HepG2 (cell line): ENCODE data around the gene LRRC8E. TPM values are rescaled to one million over a fixed set of nuclear protein-coding genes. Genes with fewer than 3 reads are reported as not detected.

Experiments used
- MTF1 ChIP-seq: sonication (generic); formaldehyde crosslinking; IDR thresholded peaks from 2 replicates; pipeline ENCODE4 v1.5.0; 2020; ENCODE audit warnings: missing genetic modification reagents
- MXD4 ChIP-seq: IDR thresholded peaks from 2 replicates; pipeline ENCODE4 v1.6.1; 2016; ENCODE audit warnings: mild to moderate bottlenecking, missing biosample characterization, missing genetic modification reagents
- SALL2 ChIP-seq: sonication (generic); formaldehyde crosslinking; IDR thresholded peaks from 2 replicates; pipeline ENCODE4 v1.8.1; 2023; ENCODE audit warnings: mild to moderate bottlenecking, missing genetic modification reagents, inconsistent platforms
- ZC3H4 ChIP-seq: sonication (generic); formaldehyde crosslinking; IDR thresholded peaks from 2 replicates; pipeline ENCODE4 v1.4.0; 2020; ENCODE audit warnings: missing genetic modification reagents, borderline replicate concordance
- ZNF431 ChIP-seq: sonication (generic); formaldehyde crosslinking; IDR thresholded peaks from 2 replicates; pipeline ENCODE4 v1.9.0; 2022; ENCODE audit warnings: missing genetic modification reagents, low read depth, mild to moderate bottlenecking, borderline replicate concordance
- ZNF549 ChIP-seq: sonication (generic); formaldehyde crosslinking; IDR thresholded peaks from 2 replicates; pipeline ENCODE4 v1.5.0; 2020; ENCODE audit warnings: missing genetic modification reagents
- ZNF550 ChIP-seq: sonication (generic); formaldehyde crosslinking; IDR thresholded peaks from 2 replicates; pipeline ENCODE4 v1.4.0; 2020; ENCODE audit warnings: mild to moderate bottlenecking, missing genetic modification reagents, borderline replicate concordance
- ZNF563 ChIP-seq: sonication (generic); formaldehyde crosslinking; IDR thresholded peaks from 2 replicates; pipeline ENCODE4 v1.8.0; 2022; ENCODE audit warnings: mild to moderate bottlenecking, moderate library complexity, missing genetic modification reagents
- polyA plus RNA-seq, 8 experiments: library from polyadenylated mRNA; depleted of rRNA in 3 of 8; stranded (reverse) in 7 of 8; unstranded in 1 of 8; fragments of >200 nt; fragmentation: Illumina TruSeq in 4 of 8; extraction: Trizol in 4 of 8; gene quantifications; 2 replicates each; pipeline versions ENCODE4 v1.2.1 to v1.2.3, GENCODE V29; 2011 to 2016; ENCODE audit warnings: low read depth in 4 of 8, missing spikeins in 1 of 8, mixed read lengths in 1 of 8; ENCODE audit not compliant: insufficient read depth in 1 of 8
- total RNA-seq, 5 experiments: library from RNA; depleted of rRNA; stranded (reverse); fragments of >200 nt; fragmentation: Illumina TruSeq; extraction: Trizol; gene quantifications; 2 replicates each; pipeline ENCODE4 v1.2.3, GENCODE V29; 2016; ENCODE audit warnings: low read depth in 1 of 5
- TF ChIP-seq, protein P1 (sequence below), 2 experiments: sonication (generic) in 1 of 2; formaldehyde crosslinking in 1 of 2; IDR thresholded peaks; 2 replicates each; pipeline versions ENCODE4 v1.5.1 to v1.6.1; 2011 to 2020; ENCODE audit warnings: borderline replicate concordance in 1 of 2, low read depth in 1 of 2, low read length in 1 of 2, mild to moderate bottlenecking in 1 of 2, missing genetic modification reagents in 1 of 2, moderate library complexity in 1 of 2
- TF ChIP-seq, protein P2 (sequence below): IDR thresholded peaks from 2 replicates; pipeline ENCODE4 v1.6.1; 2018; ENCODE audit warnings: missing genetic modification reagents, mild to moderate bottlenecking, missing compliant biosample characterization
- TF ChIP-seq, protein P3 (sequence below): sonication (generic); formaldehyde crosslinking; IDR thresholded peaks from 2 replicates; pipeline ENCODE4 v1.5.1; 2020; ENCODE audit warnings: missing genetic modification reagents, mild to moderate bottlenecking, borderline replicate concordance
- TF ChIP-seq, protein P4 (sequence below): sonication (generic); IDR thresholded peaks from 2 replicates; pipeline ENCODE4 v1.6.1; 2016; ENCODE audit warnings: low read depth, borderline replicate concordance
- TF ChIP-seq, protein P5 (sequence below): sonication (generic); formaldehyde crosslinking; IDR thresholded peaks from 2 replicates; pipeline ENCODE4 v1.5.0; 2020; ENCODE audit warnings: missing genetic modification reagents, mild to moderate bottlenecking, borderline replicate concordance
- TF ChIP-seq, protein P6 (sequence below): sonication (generic); formaldehyde crosslinking; IDR thresholded peaks from 2 replicates; pipeline ENCODE4 v1.5.1; 2020; ENCODE audit warnings: missing genetic modification reagents, mild to moderate bottlenecking, borderline replicate concordance

Gene LRRC8E
- total and polyA plus RNA-seq, 2 of the 13 experiments (the other 11 are each of a cell fraction or from before 2014, with no cell fraction given) = 8.0 to 10.3 TPM

DNA sequence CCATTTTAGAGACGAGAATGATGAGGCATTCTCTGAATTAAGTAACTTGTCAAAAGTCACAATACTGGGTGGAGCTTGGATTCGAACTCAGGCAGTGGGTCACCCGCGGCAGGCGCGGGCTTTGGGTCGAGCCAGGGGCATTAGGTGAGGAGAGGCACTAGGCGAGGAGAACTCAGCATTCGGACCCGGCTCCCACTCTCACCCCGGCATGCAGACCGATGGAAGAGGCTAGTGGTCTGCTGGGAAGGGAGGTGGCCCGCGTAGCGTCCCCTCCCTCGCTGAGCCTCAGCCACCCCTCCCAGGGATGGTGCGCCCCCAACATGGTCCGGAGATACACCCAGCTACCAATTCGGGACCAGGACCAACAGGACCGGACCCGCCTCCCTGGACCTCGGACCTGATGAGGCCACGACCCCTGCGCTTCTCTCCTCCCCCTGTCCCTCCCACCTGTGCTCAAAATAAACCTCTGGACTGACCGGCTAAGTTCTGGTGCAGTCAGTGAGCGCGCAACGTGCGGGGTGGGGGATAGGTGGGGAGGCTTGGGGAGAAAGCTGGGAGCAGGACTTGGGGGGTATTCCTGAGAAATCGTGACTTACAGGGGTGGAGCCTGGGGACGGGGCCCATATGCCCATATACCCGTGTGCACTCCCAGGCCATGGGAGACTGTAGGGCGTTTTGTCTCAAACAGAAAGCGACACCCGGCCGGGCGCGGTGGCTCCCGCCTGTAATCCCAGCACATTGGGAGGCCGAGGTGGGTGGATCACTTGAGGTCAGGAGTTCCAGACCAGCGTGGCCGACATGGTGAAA is 30.5 kb downstream of the LRRC8E start (continued):
- TF ChIP-seq, protein P1, sequence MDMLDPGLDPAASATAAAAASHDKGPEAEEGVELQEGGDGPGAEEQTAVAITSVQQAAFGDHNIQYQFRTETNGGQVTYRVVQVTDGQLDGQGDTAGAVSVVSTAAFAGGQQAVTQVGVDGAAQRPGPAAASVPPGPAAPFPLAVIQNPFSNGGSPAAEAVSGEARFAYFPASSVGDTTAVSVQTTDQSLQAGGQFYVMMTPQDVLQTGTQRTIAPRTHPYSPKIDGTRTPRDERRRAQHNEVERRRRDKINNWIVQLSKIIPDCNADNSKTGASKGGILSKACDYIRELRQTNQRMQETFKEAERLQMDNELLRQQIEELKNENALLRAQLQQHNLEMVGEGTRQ (IDR thresholded peaks at IDR 0.05; ENCODE audit: low read depth, low read length) = no peak
- TF ChIP-seq, protein P1 (CRISPR knock-in tag; IDR thresholded peaks at IDR 0.05; ENCODE audit: borderline replicate concordance) = no peak
- TF ChIP-seq, protein P2, sequence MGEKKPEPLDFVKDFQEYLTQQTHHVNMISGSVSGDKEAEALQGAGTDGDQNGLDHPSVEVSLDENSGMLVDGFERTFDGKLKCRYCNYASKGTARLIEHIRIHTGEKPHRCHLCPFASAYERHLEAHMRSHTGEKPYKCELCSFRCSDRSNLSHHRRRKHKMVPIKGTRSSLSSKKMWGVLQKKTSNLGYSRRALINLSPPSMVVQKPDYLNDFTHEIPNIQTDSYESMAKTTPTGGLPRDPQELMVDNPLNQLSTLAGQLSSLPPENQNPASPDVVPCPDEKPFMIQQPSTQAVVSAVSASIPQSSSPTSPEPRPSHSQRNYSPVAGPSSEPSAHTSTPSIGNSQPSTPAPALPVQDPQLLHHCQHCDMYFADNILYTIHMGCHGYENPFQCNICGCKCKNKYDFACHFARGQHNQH (CRISPR knock-in tag) = peak; percentile 38; the same call in 1 of the 2 replicates
- TF ChIP-seq ZNF563 (CRISPR knock-in tag) (0 out of 2 replicates have a peak, but pooled peaks have one; percentile 38), SALL2 (CRISPR knock-in tag) (peak; percentile 32; the same call in 1 of the 2 replicates), ZC3H4 (CRISPR knock-in tag) (no peak), MXD4 (CRISPR knock-in tag) (0 out of 2 replicates have a peak, but pooled peaks have one; percentile 47), ZNF550 (CRISPR knock-in tag) (no peak), ZNF431 (CRISPR knock-in tag) (0 out of 2 replicates have a peak, but pooled peaks have one; percentile 69), MTF1 (CRISPR knock-in tag) (no peak), ZNF549 (CRISPR knock-in tag) (no peak)
- TF ChIP-seq, protein P3, sequence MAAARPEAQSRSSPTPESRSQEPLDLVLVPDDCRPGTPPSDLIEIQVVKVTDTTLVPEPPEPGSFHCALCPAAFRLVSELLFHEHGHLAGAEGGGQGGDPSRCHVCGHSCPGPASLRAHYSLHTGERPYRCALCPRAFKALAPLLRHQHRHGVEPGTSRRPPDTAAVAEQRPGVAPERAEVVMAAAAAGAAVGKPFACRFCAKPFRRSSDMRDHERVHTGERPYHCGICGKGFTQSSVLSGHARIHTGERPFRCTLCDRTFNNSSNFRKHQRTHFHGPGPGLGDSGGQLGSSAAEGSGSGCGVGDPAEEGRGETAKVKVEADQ (CRISPR knock-in tag) = peak; percentile 82
- TF ChIP-seq, protein P4, sequence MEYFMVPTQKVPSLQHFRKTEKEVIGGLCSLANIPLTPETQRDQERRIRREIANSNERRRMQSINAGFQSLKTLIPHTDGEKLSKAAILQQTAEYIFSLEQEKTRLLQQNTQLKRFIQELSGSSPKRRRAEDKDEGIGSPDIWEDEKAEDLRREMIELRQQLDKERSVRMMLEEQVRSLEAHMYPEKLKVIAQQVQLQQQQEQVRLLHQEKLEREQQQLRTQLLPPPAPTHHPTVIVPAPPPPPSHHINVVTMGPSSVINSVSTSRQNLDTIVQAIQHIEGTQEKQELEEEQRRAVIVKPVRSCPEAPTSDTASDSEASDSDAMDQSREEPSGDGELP = peak; percentile 36; the same call in 1 of the 2 replicates
- TF ChIP-seq, protein P5, sequence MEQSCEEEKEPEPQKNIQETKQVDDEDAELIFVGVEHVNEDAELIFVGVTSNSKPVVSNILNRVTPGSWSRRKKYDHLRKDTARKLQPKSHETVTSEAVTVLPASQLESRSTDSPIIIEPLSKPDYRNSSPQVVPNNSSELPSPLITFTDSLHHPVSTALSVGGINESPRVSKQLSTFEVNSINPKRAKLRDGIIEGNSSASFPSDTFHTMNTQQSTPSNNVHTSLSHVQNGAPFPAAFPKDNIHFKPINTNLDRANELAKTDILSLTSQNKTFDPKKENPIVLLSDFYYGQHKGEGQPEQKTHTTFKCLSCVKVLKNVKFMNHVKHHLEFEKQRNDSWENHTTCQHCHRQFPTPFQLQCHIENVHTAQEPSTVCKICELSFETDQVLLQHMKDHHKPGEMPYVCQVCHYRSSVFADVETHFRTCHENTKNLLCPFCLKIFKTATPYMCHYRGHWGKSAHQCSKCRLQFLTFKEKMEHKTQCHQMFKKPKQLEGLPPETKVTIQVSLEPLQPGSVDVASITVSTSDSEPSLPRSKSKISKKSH (CRISPR knock-in tag) = peak; percentile 65
- TF ChIP-seq, protein P6, sequence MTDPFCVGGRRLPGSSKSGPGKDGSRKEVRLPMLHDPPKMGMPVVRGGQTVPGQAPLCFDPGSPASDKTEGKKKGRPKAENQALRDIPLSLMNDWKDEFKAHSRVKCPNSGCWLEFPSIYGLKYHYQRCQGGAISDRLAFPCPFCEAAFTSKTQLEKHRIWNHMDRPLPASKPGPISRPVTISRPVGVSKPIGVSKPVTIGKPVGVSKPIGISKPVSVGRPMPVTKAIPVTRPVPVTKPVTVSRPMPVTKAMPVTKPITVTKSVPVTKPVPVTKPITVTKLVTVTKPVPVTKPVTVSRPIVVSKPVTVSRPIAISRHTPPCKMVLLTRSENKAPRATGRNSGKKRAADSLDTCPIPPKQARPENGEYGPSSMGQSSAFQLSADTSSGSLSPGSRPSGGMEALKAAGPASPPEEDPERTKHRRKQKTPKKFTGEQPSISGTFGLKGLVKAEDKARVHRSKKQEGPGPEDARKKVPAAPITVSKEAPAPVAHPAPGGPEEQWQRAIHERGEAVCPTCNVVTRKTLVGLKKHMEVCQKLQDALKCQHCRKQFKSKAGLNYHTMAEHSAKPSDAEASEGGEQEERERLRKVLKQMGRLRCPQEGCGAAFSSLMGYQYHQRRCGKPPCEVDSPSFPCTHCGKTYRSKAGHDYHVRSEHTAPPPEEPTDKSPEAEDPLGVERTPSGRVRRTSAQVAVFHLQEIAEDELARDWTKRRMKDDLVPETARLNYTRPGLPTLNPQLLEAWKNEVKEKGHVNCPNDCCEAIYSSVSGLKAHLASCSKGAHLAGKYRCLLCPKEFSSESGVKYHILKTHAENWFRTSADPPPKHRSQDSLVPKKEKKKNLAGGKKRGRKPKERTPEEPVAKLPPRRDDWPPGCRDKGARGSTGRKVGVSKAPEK (CRISPR knock-in tag) = no peak
